Nephron (organoid): ENCODE data around the gene UBAC1.
"Not testable (repeated sequence)": the region's sequence is repeated elsewhere in the genome, so short reads cannot be mapped to it uniquely, and the experiment has no call there.

Experiments
- H3K27ac Mint-ChIP-seq, 3 experiments: 2 replicates each; pipeline ENCODE4 v1.8.0; 2020; ENCODE audit warnings: mixed read lengths in 3 of 3, mild to moderate bottlenecking in 2 of 3, moderate library complexity in 1 of 3
- H3K27me3 Mint-ChIP-seq: 2 replicates; pipeline ENCODE4 v1.8.0; 2021; ENCODE audit warnings: low read depth, mild to moderate bottlenecking, moderate library complexity, mixed read lengths
- H3K36me3 Mint-ChIP-seq: 2 replicates; pipeline ENCODE4 v1.8.0; 2020; ENCODE audit warnings: low read depth, mixed read lengths
- H3K4me1 Mint-ChIP-seq: 2 replicates; pipeline ENCODE4 v1.8.0; 2020; ENCODE audit warnings: mixed read lengths
- H3K4me3 Mint-ChIP-seq, 3 experiments: 2 replicates each; pipeline ENCODE4 v1.8.0; 2020; ENCODE audit warnings: mild to moderate bottlenecking in 3 of 3, mixed read lengths in 3 of 3, moderate library complexity in 2 of 3
- H3K9me3 Mint-ChIP-seq: 2 replicates; pipeline ENCODE4 v1.8.0; 2020; ENCODE audit warnings: mixed read lengths
- TF ChIP-seq, protein P1 (sequence below), 3 experiments: fragments of 200-600 bp; sonication (generic); IDR thresholded peaks; one replicate each; pipeline ENCODE4 v1.5.0; 2021; ENCODE audit warnings: antibody characterized with exemption in 3 of 3; ENCODE audit not compliant: unreplicated experiment in 3 of 3

Gene UBAC1

DNA sequence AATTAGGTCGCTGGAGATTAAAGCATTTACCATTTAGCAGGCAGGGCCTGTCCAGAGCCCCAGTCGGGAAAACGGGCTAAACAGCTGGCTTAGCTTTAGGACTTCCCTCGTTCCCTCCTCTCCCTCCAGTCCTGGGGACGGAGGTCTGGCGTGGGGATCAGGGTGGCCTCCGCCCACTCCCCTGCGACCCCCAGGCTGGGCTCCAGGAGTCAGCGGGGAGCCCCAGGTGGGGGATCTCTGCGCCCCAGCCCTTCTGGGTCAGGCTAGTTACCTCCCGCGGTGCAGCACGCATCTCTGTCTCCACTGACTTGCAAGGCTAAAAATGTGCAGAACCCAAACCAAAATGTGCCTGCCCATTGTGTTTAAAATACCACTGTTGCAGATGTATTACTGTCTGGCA is 37.7 kb downstream of the UBAC1 start:
- H3K27me3 Mint-ChIP-seq: no peaks in the 10 kb centered on the region
- peaks cover 8% of the 10 kb centered on the region for H3K9me3 Mint-ChIP-seq
- TF ChIP-seq, protein P1, sequence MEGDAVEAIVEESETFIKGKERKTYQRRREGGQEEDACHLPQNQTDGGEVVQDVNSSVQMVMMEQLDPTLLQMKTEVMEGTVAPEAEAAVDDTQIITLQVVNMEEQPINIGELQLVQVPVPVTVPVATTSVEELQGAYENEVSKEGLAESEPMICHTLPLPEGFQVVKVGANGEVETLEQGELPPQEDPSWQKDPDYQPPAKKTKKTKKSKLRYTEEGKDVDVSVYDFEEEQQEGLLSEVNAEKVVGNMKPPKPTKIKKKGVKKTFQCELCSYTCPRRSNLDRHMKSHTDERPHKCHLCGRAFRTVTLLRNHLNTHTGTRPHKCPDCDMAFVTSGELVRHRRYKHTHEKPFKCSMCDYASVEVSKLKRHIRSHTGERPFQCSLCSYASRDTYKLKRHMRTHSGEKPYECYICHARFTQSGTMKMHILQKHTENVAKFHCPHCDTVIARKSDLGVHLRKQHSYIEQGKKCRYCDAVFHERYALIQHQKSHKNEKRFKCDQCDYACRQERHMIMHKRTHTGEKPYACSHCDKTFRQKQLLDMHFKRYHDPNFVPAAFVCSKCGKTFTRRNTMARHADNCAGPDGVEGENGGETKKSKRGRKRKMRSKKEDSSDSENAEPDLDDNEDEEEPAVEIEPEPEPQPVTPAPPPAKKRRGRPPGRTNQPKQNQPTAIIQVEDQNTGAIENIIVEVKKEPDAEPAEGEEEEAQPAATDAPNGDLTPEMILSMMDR (IDR thresholded peaks at IDR 0.05; ENCODE audit: unreplicated experiment in 3 of 3): no peak
- no peak overlapping the region for H3K4me3 Mint-ChIP-seq
- no peaks in the 10 kb centered on the region for H3K4me1 Mint-ChIP-seq
- no peak overlapping the region for H3K27ac Mint-ChIP-seq
- peaks cover 13% of the 10 kb centered on the region for H3K36me3 Mint-ChIP-seq

DNA sequence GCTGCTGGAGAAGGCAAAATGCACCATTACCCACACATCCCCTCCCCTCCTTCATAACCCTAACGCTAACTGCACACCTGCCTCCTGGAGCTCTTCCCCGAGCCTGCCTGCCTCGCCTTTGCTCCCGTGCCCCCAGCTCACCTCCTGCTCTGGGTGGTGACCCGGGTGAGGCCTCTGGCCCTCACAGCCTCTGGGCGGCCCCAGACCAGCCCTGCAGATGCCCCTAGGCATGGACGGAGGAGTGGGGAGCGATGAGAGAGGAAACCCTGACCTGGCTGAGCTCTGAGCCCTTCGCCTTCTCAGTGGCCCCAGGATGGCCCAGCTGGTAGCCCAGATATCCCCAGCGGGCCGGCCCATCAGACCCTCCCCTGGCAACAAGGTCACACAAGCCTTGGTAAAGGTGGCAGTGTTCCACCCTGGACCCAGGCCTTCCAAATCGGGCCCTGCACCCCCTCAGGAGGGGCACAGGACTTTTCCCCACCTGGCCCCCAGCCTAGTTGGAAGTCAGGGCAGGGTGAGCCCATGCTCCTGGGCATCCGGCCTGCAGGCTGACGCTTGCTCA is 39.3 kb downstream of the UBAC1 start:
- TF ChIP-seq, protein P1 (IDR thresholded peaks at IDR 0.05; ENCODE audit: unreplicated experiment in 3 of 3): no peak
- Mint-ChIP-seq H3K9me3 (peaks cover 16% of the 10 kb centered on the region), H3K36me3 (peaks cover 29% of the 10 kb centered on the region), H3K27me3 (no peaks in the 10 kb centered on the region), H3K27ac (no peak overlapping the region), H3K4me1 (no peaks in the 10 kb centered on the region), H3K4me3 (no peak overlapping the region)

DNA sequence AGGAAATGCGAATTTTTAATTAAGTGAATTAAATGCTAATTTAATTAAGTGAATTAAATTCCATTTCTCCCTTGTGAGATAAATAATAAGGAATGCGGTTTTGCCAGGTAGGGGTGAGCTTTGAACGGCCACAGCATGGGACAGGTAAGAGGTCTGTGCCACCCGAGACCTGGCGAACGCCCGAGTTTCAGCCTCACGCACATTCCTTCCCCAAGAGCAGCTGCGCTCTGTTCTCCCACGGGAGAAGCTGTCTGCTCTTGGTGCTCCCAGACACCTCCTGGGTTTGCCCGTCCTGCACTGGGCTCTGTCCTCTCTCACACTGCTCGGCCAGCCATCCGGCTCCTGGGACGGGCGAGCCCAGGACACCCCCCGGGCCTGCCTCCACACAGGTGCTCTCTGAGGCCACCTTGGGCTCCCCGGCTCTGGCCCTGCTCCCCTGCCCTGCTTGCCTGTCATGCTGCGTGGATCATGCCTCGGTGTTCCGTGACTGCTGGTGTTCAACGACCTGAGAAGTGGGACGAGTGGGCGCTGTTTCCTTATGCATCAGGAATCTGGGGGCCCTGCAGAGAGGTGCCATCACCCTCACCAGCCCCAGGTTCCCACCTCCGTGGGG is 40.1 kb downstream of the UBAC1 start:
- Mint-ChIP-seq H3K36me3 (peaks cover 37% of the 10 kb centered on the region), H3K9me3 (peaks cover 24% of the 10 kb centered on the region), H3K27me3 (no peaks in the 10 kb centered on the region), H3K27ac (no peak overlapping the region), H3K4me3 (no peak overlapping the region), H3K4me1 (no peaks in the 10 kb centered on the region)
- TF ChIP-seq, protein P1 (IDR thresholded peaks at IDR 0.05; ENCODE audit: unreplicated experiment in 3 of 3): no peak

DNA sequence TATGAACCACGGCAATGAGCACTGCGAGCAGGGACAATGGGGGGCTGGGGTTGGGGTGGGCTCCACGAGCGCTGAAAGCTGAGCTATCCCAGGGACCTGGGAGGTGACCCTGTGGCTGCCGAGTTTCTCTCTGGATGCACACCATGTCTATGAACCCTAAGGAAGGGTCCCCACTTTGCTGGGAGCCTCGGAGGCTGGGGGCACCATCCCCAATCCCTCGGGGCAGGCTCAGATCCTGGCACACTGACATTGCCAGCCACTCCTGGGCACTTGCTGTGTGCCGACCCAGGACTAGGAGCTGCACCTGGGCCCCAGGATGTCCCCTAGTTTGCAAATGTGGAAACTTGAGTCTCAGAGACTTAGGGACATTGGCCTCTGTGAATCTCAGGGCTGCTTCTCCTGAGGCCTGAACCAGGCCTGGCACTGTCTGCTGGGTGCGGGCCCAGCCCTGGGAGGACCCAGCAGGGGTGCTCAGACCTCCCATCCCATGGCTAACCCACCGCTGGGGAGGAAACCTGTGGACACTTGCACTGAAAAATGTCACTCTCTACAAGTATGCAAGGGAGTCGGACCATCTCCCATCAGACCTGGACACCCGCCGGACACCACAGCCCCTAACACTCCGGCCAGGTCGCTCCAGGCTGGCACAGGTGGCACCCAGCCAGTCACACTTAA is 40.8 kb downstream of the UBAC1 start:
- TF ChIP-seq, protein P1 (IDR thresholded peaks at IDR 0.05; ENCODE audit: unreplicated experiment in 3 of 3): no peak
- Mint-ChIP-seq H3K9me3 (peaks cover 30% of the 10 kb centered on the region), H3K4me1 (no peaks in the 10 kb centered on the region), H3K36me3 (peaks cover 44% of the 10 kb centered on the region), H3K27me3 (no peaks in the 10 kb centered on the region), H3K27ac (no peak overlapping the region), H3K4me3 (no peak overlapping the region)

DNA sequence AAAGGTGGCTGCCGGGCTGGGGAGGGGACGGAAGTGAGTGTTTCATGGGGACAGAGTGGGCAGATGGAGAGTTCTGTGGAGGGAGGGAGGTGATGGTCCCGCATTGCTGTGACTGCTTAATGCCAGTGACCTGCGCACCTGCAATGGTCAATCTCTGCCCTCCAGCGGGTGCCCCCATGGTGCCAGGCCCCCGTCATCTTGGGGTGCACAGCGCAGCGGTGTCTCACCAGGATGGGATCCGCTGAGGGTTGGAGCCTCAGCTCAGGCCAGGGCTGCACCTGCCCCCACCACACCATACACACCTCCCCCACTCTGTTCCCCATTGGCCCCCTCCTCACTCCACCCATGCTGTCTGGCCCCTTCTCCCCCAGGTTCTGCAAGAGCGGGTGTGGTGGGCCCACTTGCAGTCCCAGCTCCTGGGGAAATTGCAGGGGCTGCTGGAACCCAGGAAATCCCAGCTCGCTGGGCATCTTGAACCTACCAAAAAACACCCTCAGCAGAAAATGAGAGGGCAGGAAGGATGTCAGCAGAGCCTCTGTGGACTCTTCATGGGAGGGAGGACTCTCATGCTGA is 41.8 kb downstream of the UBAC1 start:
- Mint-ChIP-seq H3K4me3 (no peak overlapping the region), H3K36me3 (peaks cover 48% of the 10 kb centered on the region), H3K27ac (no peak overlapping the region), H3K9me3 (peaks cover 40% of the 10 kb centered on the region), H3K4me1 (no peaks in the 10 kb centered on the region), H3K27me3 (no peaks in the 10 kb centered on the region)
- TF ChIP-seq, protein P1 (IDR thresholded peaks at IDR 0.05; ENCODE audit: unreplicated experiment in 3 of 3): no peak

DNA sequence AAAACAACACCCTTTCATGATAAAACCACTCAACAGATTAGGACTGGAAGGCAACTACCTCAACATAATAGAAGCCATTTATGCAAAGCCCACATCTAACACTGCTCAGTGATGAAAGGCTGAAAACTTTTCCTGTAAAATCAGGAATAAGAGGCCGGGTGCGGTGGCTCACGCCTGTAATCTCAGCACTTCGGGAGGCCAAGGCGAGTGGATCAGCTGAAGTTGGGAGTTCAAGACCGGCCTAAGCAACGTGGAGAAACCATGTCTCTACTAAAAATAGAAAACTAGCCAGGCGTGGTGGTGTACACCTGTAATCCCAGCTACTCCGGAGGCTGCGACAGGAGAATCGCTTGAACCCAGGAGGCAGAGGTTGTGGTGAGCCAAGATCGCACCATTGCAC is 44.9 kb downstream of the UBAC1 start:
- H3K4me3 Mint-ChIP-seq, H3K27me3 Mint-ChIP-seq, H3K27ac Mint-ChIP-seq, H3K4me1 Mint-ChIP-seq: not testable (repeated sequence)
- peaks cover 56% of the 10 kb centered on the region for H3K9me3 Mint-ChIP-seq
- peaks cover 78% of the 10 kb centered on the region for H3K36me3 Mint-ChIP-seq
